Measurements from ENCODE around the gene TMEM106A.
"Not testable (repeated sequence)": the region's sequence is repeated elsewhere in the genome, so short reads cannot be mapped to it uniquely, and the experiment has no call there.

TMEM106A gene

GRCh38 chr17:43226393-43226792, 14.7 kb downstream of the TMEM106A start:
- no peak overlapping the region for H3K27ac ChIP-seq
- no peak for TF ChIP-seq ZFX (IDR thresholded peaks at IDR 0.05)
- TF ChIP-seq CTCF (conservative IDR thresholded peaks at IDR 0.05), result no peak

DNA sequence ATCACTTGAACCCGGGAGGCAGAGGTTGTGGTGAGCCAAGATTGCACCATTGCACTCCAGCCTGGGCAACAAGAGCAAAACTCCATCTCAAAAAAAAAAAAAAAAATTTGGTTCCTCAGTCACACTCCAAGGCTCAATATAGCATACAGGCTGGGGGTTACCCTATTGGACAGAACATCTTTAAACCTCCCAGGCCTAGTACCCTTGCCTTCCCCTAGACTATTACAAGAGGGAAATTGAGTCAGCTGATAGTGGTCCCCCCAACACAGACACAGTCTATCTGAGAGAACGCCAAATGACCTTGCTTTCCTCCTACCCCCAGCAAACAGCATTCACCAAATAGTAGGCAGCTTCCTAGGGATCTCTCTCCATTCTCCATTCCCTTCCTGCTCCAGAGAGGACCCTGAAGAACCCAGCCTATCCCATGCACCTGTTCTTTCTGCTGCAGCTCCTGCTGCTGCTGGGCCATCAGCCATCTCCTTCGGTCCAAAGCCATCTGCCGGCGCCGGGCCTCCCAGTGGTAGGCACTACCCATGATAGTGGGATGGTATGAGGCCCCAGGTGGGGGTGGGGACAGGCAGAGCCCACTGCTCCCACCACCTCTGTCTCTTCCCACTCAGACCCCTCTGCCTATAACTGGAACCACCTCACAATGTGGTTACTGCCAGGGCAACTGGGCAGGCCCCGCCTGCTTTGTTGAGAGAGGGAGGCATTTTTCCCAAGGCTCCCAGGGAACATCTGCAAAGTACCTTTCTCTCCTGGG, 16.5 kb downstream of the TMEM106A start, which contains the start of gene CCDC200:
Gene CCDC200, minus strand, starts transcription at position 604 of the 763 bp plus-strand sequence. Its CDS starts 69 bp downstream, at position 535.
- H3K27ac ChIP-seq, result not testable (repeated sequence)

DNA sequence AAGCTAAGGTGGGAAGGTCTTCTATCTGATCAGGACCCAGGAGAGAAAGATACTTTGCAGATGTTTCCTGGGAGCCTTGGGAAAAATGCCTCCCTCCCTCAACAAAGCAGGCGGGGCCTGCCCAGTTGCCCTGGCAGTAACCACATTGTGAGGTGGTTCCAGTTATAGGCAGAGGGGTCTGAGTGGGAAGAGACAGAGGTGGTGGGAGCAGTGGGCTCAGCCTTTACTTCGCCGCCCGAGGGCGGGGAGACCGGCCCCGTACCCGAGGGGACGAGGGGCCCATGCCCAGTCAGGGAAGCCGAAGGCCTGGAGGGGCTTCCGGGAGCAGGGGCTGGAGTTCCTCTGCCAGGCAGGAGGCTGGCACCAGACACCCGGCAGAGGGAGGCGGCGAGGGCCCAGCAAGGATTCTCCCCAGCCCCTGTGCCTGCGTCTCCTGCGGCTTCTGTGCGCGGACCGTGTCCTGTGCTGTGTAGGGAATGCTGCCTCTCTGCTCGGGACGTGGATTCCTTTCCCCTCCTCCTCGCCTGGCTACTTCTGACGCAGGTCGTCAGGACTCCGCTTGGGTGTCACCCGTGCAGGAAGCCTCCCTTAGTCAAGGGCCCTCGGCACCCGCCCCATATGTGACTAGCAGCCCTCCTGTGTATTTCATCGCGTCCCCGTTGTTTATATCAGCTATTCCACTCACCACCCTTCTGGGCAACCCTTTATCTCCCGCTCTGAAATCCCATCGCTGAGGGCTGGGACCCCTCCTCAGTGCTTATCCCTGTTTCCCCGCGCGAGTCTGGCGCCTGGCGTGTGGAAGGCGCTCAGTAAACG, 19.7 kb downstream of the TMEM106A start:
- not testable (repeated sequence) for H3K27ac ChIP-seq

DNA sequence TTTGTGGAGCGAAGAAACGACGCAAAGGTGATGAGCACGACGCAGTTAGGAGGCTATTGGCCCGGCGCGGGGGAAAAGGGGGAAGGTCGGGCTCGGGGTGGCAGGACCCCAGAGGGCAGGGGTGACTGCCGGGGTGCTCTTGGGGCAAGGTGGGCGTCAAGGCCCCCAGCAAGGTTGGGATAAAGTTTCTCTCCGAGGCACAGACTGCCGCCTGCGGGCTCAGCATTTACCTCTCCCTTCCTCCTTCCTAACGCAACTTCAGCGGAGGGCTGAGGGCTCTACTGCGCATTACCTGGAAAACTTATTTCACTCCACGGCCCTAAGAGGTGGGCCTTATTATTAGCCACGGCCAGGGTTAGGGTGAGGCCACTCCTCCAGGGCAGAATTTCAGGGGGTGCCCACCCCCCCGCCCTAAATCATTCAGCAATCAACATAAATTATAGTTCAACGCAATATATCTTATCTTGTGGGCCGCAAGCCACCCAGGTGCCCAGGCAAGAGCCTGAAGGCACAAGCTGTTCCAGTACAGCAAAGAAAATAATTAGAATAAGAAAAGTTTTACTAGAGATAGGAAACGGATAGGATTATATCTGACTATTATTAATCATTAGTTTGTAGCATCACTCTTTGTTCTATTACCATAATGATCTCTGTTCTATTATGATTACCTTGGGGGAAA, 20.5 kb downstream of the TMEM106A start:
- H3K27ac ChIP-seq, result not testable (repeated sequence)

- H3K27ac ChIP-seq, result not testable (repeated sequence)
These were observed 21.6 kb downstream of the TMEM106A start for GRCh38 chr17:43233263-43233662.

GRCh38 chr17:43233877-43234276, 22.2 kb downstream of the TMEM106A start, which contains the start of gene RNU2-1:
TSS of gene RNU2-1 (minus strand) at chr17:43233977.
- H3K27ac ChIP-seq, result not testable (repeated sequence)

DNA sequence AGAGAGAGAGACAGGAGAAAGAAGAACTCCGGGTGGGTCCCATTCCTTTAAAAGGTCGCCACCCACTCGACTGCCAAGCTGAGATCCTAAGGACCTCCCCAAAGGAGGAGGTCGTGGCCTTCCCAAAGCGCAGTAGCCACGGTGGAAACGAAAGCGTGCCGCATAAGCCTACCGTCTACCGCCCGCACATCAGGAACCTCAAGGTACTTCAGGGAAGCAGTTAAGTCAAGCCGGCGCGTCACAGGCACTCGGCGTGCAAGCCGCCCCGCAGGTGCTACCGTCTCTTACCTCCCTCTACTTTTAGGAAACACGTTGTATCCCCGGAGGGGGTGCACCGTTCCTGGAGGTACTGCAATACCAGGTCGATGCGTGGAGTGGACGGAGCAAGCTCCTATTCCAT, 27.9 kb downstream of the TMEM106A start:
- not testable (repeated sequence) for H3K27ac ChIP-seq

GRCh38 chr17:43240596-43241352, 29.1 kb downstream of the TMEM106A start:
- H3K27ac ChIP-seq, result not testable (repeated sequence)

GRCh38 chr17:43246456-43246855, 34.8 kb downstream of the TMEM106A start:
- H3K27ac ChIP-seq, result not testable (repeated sequence)
